Measurements from ENCODE around the gene HEXIM1. TPM values are rescaled to one million over a fixed set of nuclear protein-coding genes. Genes with fewer than 3 reads are reported as not detected.

The HEXIM1 gene
- total and polyA plus RNA-seq, 2 donors = 8.8 to 33.9 TPM

DNA sequence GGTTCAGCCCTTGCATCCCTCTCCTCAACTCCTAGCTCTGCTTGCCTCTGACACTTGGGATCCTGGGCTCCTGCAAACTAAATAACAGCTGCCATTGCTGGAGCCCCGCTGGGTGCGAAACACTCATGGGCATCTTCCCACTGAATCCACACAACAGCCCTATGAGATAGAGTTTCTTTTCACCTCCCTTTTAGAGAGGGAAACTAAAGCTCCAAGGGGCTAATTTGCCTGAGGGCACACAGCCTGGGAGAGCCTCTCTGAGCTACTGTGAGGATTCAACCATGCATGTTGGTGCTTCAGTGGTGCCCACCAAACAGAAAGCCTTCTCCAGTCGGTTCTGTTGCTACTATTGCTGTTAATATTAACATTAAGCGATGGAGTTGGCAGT is 8.7 kb upstream of the HEXIM1 start:
- peaks cover 0 to 7% of the 10 kb centered on the region in 2 donors for H3K9me3 ChIP-seq (ENCODE audit: control insufficient read depth in 2 of 2, insufficient read depth in 1 of 2, low read length in 1 of 2)
- H3K36me3 ChIP-seq (ENCODE audit: control insufficient read depth in 2 of 2, insufficient read depth in 2 of 2, low read length in 1 of 2) = no peaks in the 10 kb centered on the region
- H3K4me3 ChIP-seq (ENCODE audit: low read length in 2 of 2) = no peak overlapping the region
- WGBS = 94% methylated on average over 4 of the region's 4 CpGs
- DNase-seq (ENCODE audit: low read depth in 6 of 9, low spot score in 9 of 9) = no peak
- H3K27me3 ChIP-seq (ENCODE audit: control insufficient read depth in 2 of 2, insufficient read depth in 1 of 2, low read length in 1 of 2) = peaks cover 3 to 28% of the 10 kb centered on the region in 2 donors
- H3K27ac ChIP-seq (ENCODE audit: low read depth in 1 of 2, low read length in 1 of 2) = no peak overlapping the region
- peaks cover 10 to 34% of the 10 kb centered on the region in 2 donors for H3K4me1 ChIP-seq (ENCODE audit: control insufficient read depth in 2 of 2, insufficient read depth in 2 of 2, low read length in 2 of 2)

GRCh38 chr17:45143094-45143670 is 5.1 kb upstream of the HEXIM1 start:
- Histone ChIP-seq H3K4me3 (ENCODE audit: low read length in 2 of 2) (no peak overlapping the region), H3K4me1 (ENCODE audit: control insufficient read depth in 2 of 2, insufficient read depth in 2 of 2, low read length in 2 of 2) (peaks cover 22 to 32% of the 10 kb centered on the region in 2 donors), H3K27me3 (ENCODE audit: control insufficient read depth in 2 of 2, insufficient read depth in 1 of 2, low read length in 1 of 2) (peaks cover 3 to 39% of the 10 kb centered on the region in 2 donors), H3K27ac (ENCODE audit: low read depth in 1 of 2, low read length in 1 of 2) (peak overlapping the region in 1 of 2 donors; percentile 53), H3K9me3 (ENCODE audit: control insufficient read depth in 2 of 2, insufficient read depth in 1 of 2, low read length in 1 of 2) (no peaks in the 10 kb centered on the region), H3K36me3 (ENCODE audit: control insufficient read depth in 2 of 2, insufficient read depth in 2 of 2, low read length in 1 of 2) (no peaks in the 10 kb centered on the region)
- 94% methylated on average over 13 of the region's 13 CpGs for WGBS
- DNase-seq (ENCODE audit: low read depth in 6 of 9, low spot score in 9 of 9) = no peak

DNA sequence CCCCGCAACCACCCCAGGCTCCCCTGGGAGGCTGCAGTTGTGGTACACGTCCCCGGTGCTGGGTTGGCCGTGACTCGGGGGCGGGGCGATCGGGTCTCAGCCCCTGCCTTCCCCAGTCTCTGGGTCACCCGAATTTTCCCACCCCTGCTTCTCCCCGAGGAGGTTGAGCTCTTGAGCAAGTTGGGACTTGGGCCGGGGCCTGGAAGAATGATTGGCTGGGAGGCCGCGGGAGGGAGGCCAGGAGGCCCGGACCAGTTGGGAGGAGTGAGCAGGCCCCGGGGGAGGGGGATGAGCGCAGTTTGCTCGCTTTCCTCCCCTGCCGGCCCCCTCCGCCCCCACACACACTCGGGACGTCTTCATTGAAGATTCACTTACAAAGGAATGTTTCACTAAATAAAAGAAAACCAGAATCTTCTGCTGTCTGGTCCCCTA is 4.5 kb upstream of the HEXIM1 start:
- H3K4me3 ChIP-seq (ENCODE audit: low read length in 2 of 2) = peak overlapping the region; percentile 41 to 54
- peaks cover 2 to 39% of the 10 kb centered on the region in 2 donors for H3K27me3 ChIP-seq (ENCODE audit: control insufficient read depth in 2 of 2, insufficient read depth in 1 of 2, low read length in 1 of 2)
- peak overlapping the region; percentile 58 to 80 for H3K27ac ChIP-seq (ENCODE audit: low read depth in 1 of 2, low read length in 1 of 2)
- H3K36me3 ChIP-seq (ENCODE audit: control insufficient read depth in 2 of 2, insufficient read depth in 2 of 2, low read length in 1 of 2) = no peaks in the 10 kb centered on the region
- 4% methylated on average over 21 of the region's 21 CpGs for WGBS
- H3K4me1 ChIP-seq (ENCODE audit: control insufficient read depth in 2 of 2, insufficient read depth in 2 of 2, low read length in 2 of 2) = peaks cover 22 to 35% of the 10 kb centered on the region in 2 donors
- peak in 3 of 9 donors; percentile 32 to 66 (median 40) for DNase-seq (ENCODE audit: low read depth in 6 of 9, low spot score in 9 of 9)
- H3K9me3 ChIP-seq (ENCODE audit: control insufficient read depth in 2 of 2, insufficient read depth in 1 of 2, low read length in 1 of 2) = no peaks in the 10 kb centered on the region

GRCh38 chr17:45144199-45145034 is 3.9 kb upstream of the HEXIM1 start:
- no peak for DNase-seq (ENCODE audit: low read depth in 6 of 9, low spot score in 9 of 9)
- Histone ChIP-seq H3K4me1 (ENCODE audit: control insufficient read depth in 2 of 2, insufficient read depth in 2 of 2, low read length in 2 of 2) (peaks cover 22 to 38% of the 10 kb centered on the region in 2 donors), H3K27me3 (ENCODE audit: control insufficient read depth in 2 of 2, insufficient read depth in 1 of 2, low read length in 1 of 2) (peaks cover 0 to 37% of the 10 kb centered on the region in 2 donors), H3K36me3 (ENCODE audit: control insufficient read depth in 2 of 2, insufficient read depth in 2 of 2, low read length in 1 of 2) (no peaks in the 10 kb centered on the region), H3K9me3 (ENCODE audit: control insufficient read depth in 2 of 2, insufficient read depth in 1 of 2, low read length in 1 of 2) (no peaks in the 10 kb centered on the region), H3K4me3 (ENCODE audit: low read length in 2 of 2) (peak overlapping the region; percentile 41 to 54), H3K27ac (ENCODE audit: low read depth in 1 of 2, low read length in 1 of 2) (peak overlapping the region; percentile 58 to 80)
- WGBS = 26% methylated on average over 71 of the region's 71 CpGs

DNA sequence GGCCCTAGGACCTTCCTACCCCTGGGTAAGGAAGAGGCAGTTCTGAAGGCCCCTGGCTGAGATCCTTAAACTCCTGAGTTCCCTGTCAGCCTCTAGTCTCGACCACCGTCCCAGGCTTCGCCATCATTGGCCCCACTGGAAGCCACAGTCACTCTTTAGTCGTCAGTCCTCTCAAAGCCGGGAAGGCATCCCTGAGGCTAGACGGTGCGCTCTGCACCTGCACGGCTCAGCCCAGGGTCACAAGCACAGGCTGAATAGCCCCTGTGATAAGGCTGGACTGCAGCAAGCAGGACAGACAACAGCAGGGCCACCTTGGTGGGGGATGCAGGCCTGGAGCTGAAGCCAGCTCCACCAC is 3.3 kb upstream of the HEXIM1 start:
- 91% methylated on average over 8 of the region's 8 CpGs for WGBS
- H3K4me3 ChIP-seq (ENCODE audit: low read length in 2 of 2) = no peak overlapping the region
- H3K27me3 ChIP-seq (ENCODE audit: control insufficient read depth in 2 of 2, insufficient read depth in 1 of 2, low read length in 1 of 2) = peaks cover 0 to 36% of the 10 kb centered on the region in 2 donors
- H3K27ac ChIP-seq (ENCODE audit: low read depth in 1 of 2, low read length in 1 of 2) = peak overlapping the region in 1 of 2 donors; percentile 80
- peaks cover 22 to 38% of the 10 kb centered on the region in 2 donors for H3K4me1 ChIP-seq (ENCODE audit: control insufficient read depth in 2 of 2, insufficient read depth in 2 of 2, low read length in 2 of 2)
- H3K36me3 ChIP-seq (ENCODE audit: control insufficient read depth in 2 of 2, insufficient read depth in 2 of 2, low read length in 1 of 2) = no peaks in the 10 kb centered on the region
- no peaks in the 10 kb centered on the region for H3K9me3 ChIP-seq (ENCODE audit: control insufficient read depth in 2 of 2, insufficient read depth in 1 of 2, low read length in 1 of 2)
- no peak for DNase-seq (ENCODE audit: low read depth in 6 of 9, low spot score in 9 of 9)

GRCh38 chr17:45146166-45146565 is 2.1 kb upstream of the HEXIM1 start:
- H3K9me3 ChIP-seq (ENCODE audit: control insufficient read depth in 2 of 2, insufficient read depth in 1 of 2, low read length in 1 of 2) = no peaks in the 10 kb centered on the region
- 97% methylated on average over 10 of the region's 10 CpGs for WGBS
- no peak overlapping the region for H3K27ac ChIP-seq (ENCODE audit: low read depth in 1 of 2, low read length in 1 of 2)
- peaks cover 27 to 45% of the 10 kb centered on the region in 2 donors for H3K4me1 ChIP-seq (ENCODE audit: control insufficient read depth in 2 of 2, insufficient read depth in 2 of 2, low read length in 2 of 2)
- H3K36me3 ChIP-seq (ENCODE audit: control insufficient read depth in 2 of 2, insufficient read depth in 2 of 2, low read length in 1 of 2) = no peaks in the 10 kb centered on the region
- DNase-seq (ENCODE audit: low read depth in 6 of 9, low spot score in 9 of 9) = no peak
- H3K27me3 ChIP-seq (ENCODE audit: control insufficient read depth in 2 of 2, insufficient read depth in 1 of 2, low read length in 1 of 2) = peaks cover 0 to 36% of the 10 kb centered on the region in 2 donors
- H3K4me3 ChIP-seq (ENCODE audit: low read length in 2 of 2) = no peak overlapping the region

DNA sequence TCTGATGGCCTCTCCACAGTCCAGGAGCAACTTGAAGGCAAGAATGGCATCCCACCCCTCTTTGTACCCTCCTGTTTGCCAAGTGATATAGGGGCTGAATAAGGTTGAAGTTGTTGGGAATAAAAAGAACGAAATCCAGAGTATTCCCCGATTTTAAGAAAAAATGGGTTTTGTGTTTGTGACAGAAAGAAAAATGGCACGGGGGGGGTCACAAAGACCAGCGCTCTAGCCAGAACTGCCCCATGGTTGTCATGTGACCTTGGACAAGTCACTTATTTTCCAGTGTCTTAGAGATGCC is 1.7 kb upstream of the HEXIM1 start:
- H3K9me3 ChIP-seq (ENCODE audit: control insufficient read depth in 2 of 2, insufficient read depth in 1 of 2, low read length in 1 of 2) = no peaks in the 10 kb centered on the region
- H3K27me3 ChIP-seq (ENCODE audit: control insufficient read depth in 2 of 2, insufficient read depth in 1 of 2, low read length in 1 of 2) = peaks cover 0 to 36% of the 10 kb centered on the region in 2 donors
- H3K27ac ChIP-seq (ENCODE audit: low read depth in 1 of 2, low read length in 1 of 2) = peak overlapping the region in 1 of 2 donors; percentile 93
- H3K36me3 ChIP-seq (ENCODE audit: control insufficient read depth in 2 of 2, insufficient read depth in 2 of 2, low read length in 1 of 2) = no peaks in the 10 kb centered on the region
- peaks cover 31 to 49% of the 10 kb centered on the region in 2 donors for H3K4me1 ChIP-seq (ENCODE audit: control insufficient read depth in 2 of 2, insufficient read depth in 2 of 2, low read length in 2 of 2)
- 97% methylated on average over 4 of the region's 4 CpGs for WGBS
- peak overlapping the region; percentile 58 to 87 for H3K4me3 ChIP-seq (ENCODE audit: low read length in 2 of 2)
- no peak for DNase-seq (ENCODE audit: low read depth in 6 of 9, low spot score in 9 of 9)

GRCh38 chr17:45146890-45147580 is 1.2 kb upstream of the HEXIM1 start:
- DNase-seq (ENCODE audit: low read depth in 6 of 9, low spot score in 9 of 9) = peak in 1 of 9 donors; percentile 88
- no peaks in the 10 kb centered on the region for H3K9me3 ChIP-seq (ENCODE audit: control insufficient read depth in 2 of 2, insufficient read depth in 1 of 2, low read length in 1 of 2)
- WGBS = 18% methylated on average over 29 of the region's 29 CpGs
- no peaks in the 10 kb centered on the region for H3K36me3 ChIP-seq (ENCODE audit: control insufficient read depth in 2 of 2, insufficient read depth in 2 of 2, low read length in 1 of 2)
- H3K4me3 ChIP-seq (ENCODE audit: low read length in 2 of 2) = peak overlapping the region; percentile 58 to 87
- peaks cover 0 to 36% of the 10 kb centered on the region in 2 donors for H3K27me3 ChIP-seq (ENCODE audit: control insufficient read depth in 2 of 2, insufficient read depth in 1 of 2, low read length in 1 of 2)
- H3K27ac ChIP-seq (ENCODE audit: low read depth in 1 of 2, low read length in 1 of 2) = peak overlapping the region; percentile 93 to 97
- H3K4me1 ChIP-seq (ENCODE audit: control insufficient read depth in 2 of 2, insufficient read depth in 2 of 2, low read length in 2 of 2) = peaks cover 34 to 53% of the 10 kb centered on the region in 2 donors

Measured in thymus (tissue), 11 donors.